Hematopoietic multipotent progenitor cell (in vitro differentiated cells): ENCODE results near the gene KLHL21. TPM values are rescaled to one million over a fixed set of nuclear protein-coding genes. Genes with fewer than 3 reads are reported as not detected.
"Not testable (repeated sequence)": the region's sequence is repeated elsewhere in the genome, so short reads cannot be mapped to it uniquely, and the experiment has no call there.

Source experiments
- DNase-seq, 3 donors: peaks; one replicate each; pipeline ENCODE4 v3.0.0-alpha.2; 2011 to 2015; ENCODE audit warnings: low read depth in 2 of 3, low spot score in 2 of 3
- total RNA-seq: library from RNA; depleted of rRNA; stranded (reverse); fragments of >200 nt; gene quantifications from one replicate; pipeline ENCODE4 v1.2.3, GENCODE V29; 2012

Gene KLHL21
- total RNA-seq, 1 donor = 41.7 TPM

DNA sequence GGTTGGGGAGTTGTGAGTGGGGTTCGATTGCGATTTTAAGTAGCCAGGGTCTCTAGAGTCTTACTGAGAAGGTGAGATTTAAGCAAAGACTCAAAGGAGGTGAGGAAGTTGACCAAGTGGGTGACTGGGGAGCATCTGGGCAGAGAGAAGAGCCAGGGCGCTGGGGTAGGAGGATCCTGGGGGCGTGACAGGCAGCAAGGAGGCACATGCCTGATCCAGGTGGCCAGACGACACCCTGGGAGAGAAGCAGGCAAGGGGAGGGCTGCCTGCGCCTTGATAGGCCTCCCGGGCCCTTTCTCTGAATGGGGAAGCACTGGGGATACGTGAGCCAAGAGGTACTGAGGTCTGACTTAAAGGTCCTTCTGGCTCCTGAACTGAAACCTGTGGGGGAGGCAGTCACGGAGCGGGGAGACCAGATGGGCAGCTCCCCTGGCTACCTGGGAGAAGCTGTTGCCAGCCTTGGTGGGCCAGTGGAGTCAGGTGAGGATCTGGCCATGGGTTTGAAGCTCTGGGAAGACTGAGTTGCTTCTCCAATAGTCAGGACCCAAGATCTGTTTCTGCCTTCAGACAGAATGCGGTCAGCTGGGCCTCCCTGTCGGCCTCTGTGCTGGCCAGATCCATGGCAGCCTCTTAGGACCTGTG lies 17.5 kb downstream of the KLHL21 start:
- DNase-seq = no peak

DNA sequence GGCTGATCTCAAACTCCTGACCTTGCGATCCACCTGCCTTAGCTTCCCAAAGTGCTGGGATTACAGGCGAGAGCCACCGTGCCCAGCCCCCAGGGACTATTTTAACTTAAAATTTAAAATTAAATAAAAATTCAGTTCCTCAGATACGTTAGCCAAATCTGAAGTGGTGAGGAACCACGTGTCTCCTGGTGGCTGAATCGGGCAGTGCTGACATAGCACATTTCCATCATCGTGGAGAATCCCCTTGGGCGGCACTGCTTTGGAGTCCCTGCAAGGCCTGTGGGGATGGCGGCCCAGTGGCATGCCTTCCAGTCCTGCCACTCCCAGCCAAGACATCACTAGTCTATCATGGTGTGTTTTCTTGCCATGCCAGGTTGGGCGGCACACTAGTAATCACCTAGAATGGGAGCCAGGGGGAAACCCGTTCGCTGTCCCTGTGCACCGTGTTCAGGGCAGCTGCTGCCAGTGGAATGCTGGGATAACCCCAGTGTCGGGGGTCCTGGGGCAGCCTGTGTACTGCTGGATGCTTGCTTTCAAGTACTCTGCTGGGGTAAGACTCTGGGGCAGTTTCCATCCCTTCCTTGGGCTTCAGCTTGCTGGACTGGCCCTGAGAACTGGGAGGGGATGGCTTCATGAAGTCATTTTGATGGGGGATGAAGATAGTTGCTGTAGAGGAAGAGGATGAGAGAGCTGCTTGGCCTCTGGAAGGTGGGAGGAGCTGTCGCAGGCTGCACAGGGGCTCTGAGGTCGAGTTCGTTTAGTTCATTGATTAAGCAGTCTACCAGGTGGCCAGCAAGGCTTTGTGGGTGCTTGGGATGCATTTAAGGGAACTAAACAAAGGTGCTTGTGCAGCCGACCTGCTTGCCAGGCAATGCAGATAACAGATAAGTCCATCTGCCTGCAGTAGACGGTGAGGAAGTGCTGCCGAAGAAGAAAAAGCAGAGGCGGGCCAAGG lies 18.3 kb downstream of the KLHL21 start:
- peak in 1 of 3 donors; percentile 22 for DNase-seq

DNA sequence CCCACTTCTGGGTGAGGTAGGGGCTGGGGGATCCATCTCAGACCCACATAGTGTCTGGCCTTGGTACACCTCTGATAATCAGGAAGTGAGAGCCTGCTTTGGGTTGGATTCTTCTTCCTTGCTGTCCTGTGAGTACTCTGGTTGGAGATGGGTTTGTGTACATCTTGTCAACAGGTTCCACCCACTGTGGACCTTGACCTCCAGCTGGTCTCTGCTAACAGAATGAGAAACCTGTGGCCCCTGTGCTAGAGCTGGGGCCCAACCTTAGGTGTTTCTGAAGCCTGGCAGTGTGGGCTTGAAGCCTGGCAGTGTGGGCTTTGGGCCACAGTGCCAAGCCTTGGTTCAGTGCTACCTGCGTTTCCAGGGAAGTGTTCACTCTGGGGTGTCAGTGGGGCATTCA lies 20.3 kb downstream of the KLHL21 start:
- DNase-seq = no peak

DNA sequence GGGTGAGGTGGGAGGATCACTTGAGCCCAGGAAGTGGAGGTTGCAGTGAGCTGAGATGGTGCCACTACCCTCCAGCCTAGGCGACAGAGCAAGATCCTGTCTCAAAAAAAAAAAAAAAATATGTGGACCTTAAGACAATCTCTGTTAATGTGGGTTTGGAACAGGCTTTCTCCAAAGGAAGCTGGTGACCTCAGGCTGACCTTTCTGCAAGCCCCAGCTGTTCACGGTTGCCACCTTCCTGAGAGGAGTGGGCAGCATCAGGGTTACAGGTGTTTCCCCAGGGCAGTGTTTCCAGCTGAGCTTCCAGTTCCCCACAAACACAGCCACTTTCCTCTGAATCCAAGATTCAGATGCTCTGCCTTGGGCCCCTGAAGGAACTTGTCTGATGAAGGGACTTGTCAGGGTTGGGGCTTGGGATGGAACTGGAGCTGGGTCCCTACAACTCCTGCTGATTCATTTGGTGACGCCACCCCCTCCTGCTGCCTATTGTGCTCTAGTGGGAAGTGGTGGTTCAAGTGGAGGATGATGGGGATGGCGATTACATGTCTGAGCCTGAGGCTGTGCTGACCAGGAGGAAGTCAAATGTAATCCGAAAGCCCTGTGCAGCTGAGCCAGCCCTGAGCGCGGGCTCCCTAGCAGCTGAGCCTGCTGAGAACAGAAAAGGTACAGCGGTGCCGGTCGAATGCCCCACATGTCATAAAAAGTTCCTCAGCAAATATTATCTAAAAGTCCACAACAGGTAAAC lies 20.9 kb downstream of the KLHL21 start:
- peak in 1 of 3 donors; percentile 27 for DNase-seq

DNA sequence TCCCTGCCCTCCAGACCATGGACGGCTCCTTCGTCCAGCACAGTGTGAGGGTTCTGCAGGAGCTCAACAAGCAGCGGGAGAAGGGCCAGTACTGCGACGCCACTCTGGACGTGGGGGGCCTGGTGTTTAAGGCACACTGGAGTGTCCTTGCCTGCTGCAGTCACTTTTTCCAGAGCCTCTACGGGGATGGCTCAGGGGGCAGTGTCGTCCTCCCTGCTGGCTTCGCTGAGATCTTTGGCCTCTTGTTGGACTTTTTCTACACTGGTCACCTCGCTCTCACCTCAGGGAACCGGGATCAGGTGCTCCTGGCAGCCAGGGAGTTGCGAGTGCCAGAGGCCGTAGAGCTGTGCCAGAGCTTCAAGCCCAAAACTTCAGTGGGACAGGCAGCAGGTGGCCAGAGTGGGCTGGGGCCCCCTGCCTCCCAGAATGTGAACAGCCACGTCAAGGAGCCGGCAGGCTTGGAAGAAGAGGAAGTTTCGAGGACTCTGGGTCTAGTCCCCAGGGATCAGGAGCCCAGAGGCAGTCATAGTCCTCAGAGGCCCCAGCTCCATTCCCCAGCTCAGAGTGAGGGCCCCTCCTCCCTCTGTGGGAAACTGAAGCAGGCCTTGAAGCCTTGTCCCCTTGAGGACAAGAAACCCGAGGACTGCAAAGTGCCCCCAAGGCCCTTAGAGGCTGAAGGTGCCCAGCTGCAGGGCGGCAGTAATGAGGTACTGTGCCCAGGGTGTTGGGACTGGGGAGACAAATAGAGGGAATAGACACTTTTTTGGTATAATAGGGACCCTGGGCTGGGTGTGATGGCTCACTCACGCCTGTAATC lies 21.9 kb downstream of the KLHL21 start:
- peak in 2 of 3 donors; percentile 38 to 40 for DNase-seq

DNA sequence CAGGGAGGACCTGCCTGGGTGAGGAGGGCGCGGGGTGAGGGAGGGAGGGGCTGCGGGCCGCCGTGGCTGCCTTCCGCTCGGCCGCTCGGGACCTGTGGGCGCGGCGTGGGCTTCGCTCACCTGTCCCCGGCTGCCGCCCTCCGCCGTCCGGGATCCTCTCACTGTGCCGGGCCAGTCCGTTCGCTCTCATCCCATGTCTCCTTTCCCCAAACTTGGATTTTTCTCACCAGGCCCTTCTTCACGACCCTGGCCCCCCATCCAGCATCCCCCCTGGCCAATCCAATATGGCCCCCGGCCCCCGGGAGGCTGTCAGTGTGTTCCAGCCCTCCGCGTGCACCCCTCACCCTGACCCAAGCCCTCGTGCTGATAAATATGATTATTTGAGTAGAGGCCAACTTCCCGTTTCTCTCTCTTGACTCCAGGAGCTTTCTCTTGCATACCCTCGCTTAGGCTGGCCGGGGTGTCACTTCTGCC lies 22.5 kb downstream of the KLHL21 start:
- DNase-seq = peak in 2 of 3 donors; percentile 40 to 66

DNA sequence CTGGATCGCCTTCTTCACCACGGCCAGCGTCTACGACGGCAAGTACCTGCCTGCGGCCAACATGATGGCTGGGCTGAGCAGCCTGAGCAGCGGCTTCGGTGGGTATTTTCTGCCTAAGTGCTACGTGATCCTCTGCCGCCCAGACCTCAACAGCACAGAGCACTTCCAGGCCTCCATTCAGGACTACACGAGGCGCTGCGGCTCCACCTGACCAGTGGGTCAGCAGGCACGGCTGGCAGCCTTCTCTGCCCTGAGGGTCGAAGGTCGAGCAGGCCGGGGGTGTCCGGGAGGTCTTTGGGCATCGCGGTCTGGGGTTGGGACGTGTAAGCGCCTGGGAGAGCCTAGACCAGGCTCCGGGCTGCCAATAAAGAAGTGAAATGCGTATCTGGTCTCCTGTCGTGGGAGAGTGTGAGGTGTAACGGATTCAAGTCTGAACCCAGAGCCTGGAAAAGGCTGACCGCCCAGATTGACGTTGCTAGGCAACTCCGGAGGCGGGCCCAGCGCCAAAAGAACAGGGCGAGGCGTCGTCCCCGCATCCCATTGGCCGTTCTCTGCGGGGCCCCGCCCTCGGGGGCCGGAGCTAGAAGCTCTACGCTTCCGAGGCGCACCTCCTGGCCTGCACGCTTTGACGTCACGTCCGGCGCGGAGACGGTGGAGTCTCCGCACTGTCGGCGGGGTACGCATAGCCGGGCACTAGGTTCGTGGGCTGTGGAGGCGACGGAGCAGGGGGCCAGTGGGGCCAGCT lies 23.1 kb downstream of the KLHL21 start, which contains the start of gene ZBTB48:
Gene ZBTB48 (plus strand): TSS at position 621 of the 745 bp plus-strand sequence. CDS start 616 bp downstream, outside the sequence.
- peak; percentile 90 to 97 (median 96) for DNase-seq

DNA sequence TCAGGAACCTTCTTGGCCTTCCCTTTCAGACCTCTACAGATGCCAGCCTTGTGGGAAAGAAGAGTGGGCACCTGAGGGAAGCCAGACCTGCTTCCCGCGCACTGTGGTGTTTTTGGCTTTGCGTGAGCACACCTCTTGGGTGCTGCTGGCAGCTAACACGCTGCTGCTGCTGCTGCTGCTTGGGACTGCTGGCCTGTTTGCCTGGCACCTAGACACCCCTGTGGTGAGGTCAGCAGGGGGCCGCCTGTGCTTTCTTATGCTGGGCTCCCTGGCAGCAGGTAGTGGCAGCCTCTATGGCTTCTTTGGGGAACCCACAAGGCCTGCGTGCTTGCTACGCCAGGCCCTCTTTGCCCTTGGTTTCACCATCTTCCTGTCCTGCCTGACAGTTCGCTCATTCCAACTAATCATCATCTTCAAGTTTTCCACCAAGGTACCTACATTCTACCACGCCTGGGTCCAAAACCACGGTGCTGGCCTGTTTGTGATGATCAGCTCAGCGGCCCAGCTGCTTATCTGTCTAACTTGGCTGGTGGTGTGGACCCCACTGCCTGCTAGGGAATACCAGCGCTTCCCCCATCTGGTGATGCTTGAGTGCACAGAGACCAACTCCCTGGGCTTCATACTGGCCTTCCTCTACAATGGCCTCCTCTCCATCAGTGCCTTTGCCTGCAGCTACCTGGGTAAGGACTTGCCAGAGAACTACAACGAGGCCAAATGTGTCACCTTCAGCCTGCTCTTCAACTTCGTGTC lies 23.9 kb downstream of the KLHL21 start:
- DNase-seq = no peak

DNA sequence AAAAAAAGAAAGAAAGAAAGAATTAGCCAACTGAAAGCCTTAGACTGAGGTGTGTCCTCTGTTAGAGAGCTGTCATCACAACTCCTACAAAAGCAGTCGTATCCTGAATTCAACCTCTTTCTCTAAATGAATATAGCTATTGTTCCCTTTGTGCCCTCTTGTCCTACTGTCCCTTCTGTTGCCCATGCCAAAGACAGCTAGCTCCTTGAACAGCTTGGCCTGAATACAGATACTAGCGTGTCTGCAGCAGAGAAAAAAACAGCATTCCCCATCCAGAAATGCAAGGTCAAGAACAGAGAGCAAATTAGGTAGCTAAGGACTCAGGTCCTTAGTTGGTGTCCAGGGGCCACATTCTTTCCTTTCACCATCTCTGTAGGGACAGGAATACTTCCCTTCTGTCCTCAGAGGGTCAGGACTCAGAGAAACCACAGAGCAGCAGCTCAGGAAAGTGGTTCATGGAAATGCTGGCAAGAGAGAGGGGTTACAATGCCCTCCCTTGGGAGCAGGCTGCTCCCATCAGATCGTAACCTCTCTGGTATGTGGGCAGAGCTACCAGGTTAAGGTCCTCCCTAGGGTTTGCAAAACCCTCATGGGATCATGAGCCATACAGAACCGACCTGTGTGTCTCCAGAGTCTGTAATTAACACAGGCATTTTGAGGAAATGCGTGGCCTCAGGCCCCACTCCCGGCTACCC lies 24.7 kb downstream of the KLHL21 start:
- DNase-seq = no peak

DNA sequence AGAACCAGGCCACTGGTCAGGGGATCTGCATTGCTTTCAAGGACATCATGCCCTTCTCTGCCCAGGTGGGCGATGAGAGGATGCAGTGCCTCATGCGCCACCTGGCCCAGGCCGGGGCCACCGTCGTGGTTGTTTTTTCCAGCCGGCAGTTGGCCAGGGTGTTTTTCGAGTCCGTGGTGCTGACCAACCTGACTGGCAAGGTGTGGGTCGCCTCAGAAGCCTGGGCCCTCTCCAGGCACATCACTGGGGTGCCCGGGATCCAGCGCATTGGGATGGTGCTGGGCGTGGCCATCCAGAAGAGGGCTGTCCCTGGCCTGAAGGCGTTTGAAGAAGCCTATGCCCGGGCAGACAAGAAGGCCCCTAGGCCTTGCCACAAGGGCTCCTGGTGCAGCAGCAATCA lies 27.9 kb downstream of the KLHL21 start:
- DNase-seq = no peak

DNA sequence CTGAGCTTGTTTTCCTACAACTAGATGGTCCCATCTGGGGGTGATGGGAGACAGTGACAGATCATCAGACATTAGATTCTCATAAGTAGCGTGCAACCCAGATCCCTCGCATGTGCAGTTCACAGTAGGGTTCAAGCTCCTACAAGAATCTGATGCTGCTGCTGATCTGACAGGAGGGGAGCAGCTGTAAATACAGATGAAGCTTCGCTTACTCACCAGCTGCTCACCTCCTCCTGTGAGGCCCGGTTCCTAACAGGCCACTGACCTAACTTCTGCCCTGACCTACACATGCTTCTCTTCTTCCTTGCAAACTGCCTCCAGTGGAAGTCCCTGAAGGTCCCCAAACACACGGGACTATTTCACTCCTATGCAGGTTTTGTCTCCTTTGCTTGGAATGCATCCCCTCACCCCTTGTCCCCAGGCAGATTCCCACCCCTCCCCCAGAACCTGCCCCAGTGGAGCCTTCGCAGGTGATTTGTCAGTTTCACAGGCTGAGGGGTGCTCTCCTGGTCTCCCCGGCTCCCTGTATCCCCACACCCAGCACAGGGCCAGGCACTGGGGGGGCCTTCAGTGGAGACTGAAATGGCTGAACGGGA lies 28.5 kb downstream of the KLHL21 start:
- no peak for DNase-seq

DNA sequence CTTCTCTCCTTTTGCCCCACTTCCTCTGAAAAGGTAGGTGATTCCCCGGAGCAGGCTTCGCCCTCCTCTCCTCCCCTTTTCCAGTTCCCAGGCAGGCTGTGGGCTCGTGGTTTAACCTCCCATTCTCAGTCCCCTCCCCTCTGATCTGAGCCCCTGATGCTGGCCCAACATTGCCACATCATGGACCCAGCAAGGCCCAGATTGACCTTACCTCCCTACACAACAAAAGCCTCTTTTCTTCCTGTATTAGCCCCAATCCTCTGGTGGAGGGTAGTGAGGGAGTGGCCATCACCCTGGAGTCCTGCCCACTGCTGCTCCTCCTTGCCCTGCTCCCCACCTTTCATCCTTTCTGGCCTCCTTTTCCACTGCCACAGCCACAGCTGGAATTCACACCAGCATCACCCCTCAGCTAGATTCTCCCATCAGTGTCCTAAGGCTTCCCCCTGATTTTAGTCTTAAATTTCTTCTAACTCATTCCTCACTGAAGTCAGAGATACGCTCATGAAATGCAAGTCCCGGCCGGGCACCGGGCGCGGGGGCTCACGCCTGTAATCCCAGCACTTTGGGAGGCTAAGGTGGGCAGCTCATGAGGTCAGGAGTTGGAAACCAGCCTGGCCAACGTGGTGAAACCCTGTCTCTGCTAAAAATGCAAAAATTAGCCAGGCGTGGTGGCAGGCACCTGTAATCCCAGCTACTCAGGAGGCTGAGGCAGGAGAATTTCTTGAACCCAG lies 29.9 kb downstream of the KLHL21 start:
- no peak for DNase-seq

DNA sequence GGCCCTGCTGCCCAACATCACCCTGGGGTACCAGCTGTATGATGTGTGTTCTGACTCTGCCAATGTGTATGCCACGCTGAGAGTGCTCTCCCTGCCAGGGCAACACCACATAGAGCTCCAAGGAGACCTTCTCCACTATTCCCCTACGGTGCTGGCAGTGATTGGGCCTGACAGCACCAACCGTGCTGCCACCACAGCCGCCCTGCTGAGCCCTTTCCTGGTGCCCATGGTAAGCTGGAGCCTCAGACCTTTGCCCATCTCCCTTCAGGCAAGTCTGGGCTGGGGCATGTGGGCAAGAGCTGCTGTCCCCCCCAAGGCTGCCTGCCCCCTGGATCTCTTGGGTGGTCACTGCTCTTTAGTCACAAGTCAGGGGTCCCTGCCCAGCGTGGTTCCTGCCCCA lies 31.7 kb downstream of the KLHL21 start:
- no peak for DNase-seq

DNA sequence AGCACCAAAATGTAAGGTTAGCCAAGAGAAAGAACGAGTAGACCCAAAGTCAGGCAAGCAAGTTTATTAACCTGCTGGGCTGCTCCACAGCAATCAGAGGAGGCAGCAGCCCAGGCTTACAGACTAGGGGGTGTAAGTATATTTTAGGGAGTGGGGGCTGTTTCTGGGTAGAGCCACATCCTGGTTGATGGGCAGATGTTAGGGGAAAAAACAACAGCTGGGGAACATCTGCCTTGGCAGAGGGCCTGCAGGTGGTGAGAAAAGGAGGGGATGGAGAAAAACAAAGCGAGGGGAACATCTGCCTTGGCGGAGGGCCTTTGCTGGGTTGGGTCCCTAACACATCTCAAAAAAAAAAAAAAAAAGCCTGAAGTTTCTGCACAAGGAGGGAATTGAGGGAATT lies 32.6 kb downstream of the KLHL21 start:
- no peak for DNase-seq

DNA sequence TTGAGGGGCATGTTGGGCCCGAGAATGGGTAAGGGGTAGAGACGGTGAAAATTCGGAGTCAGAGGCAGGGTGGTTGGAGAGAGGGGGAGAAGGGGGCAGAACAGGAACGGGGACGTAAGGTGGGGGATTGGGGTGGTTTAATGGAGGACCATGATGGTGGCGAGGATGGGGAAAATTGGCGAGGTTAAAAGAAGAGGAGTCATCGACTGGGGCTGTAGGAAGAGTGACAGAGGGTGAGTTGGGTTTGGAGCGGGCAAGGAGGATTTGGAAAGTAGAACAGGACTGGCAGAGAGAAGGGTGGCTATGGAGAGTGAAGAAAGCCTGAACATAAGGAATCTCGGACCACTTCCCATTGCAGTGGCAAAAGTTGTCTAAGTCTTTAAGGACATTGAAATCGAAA lies 33.6 kb downstream of the KLHL21 start:
- DNase-seq = no peak

DNA sequence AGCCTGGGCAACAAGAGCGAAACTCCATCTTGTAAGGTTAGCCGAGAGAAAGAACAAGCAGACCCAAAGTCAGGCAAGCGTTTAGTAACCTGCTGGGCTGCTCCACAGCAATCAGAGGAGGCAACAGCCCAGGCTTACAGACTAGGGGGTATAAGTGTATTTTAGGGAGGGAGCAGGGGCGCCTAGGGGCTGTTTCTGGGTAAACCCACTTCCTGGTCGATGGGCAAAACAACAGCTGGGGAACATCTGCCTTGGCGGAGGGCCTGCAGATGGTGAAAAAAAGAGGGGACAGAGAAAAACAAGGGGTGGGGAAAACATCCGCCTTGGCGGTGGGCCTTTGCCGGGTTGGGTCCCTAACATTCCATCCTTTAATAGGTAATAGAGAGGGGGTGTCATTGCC lies 42.4 kb downstream of the KLHL21 start:
- DNase-seq = no peak

DNA sequence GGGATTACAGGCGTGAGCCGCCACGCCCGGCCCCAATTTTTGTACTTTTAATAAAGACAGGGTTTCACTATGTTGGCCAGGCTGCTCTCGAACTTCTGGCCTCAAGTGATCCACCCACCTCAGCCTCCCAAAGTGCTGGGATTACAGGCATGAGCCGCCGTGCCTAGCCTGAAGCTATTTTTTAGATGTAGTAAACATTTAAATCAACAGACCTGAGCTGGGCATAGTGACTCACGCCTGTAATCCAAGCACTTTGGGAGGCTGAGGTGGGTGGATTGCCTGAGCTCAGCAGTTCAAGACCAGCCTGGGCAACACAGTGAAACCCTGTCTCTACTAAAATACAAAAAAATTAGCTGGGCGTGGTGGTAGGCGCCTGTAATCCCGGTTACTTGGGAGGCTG lies 43.5 kb downstream of the KLHL21 start:
- DNase-seq = not testable (repeated sequence)
